Prostate gland (tissue), 2 donors: ENCODE results near the gene CORO1A.
"Not testable (repeated sequence)": the region's sequence is repeated elsewhere in the genome, so short reads cannot be mapped to it uniquely, and the experiment has no call there.

Experiments
- CTCF ChIP-seq, 4 experiments: fragments of 200-600 bp in 2 of 4; fragments of 450-650 bp in 2 of 4; sonication (generic) in 2 of 4; IDR thresholded peaks; 1 replicate in 3 of 4; 2 replicates in 1 of 4; pipeline ENCODE4 v1.5.1; 2016 to 2019; ENCODE audit warnings: antibody characterized with exemption in 4 of 4, mild to moderate bottlenecking in 2 of 4, moderate library complexity in 2 of 4
- POLR2A ChIP-seq: fragments of 450-650 bp; IDR thresholded peaks from one replicate; pipeline ENCODE4 v1.6.1; 2016; ENCODE audit warnings: antibody characterized with exemption, mild to moderate bottlenecking
- POLR2AphosphoS5 ChIP-seq: sonication (generic); formaldehyde crosslinking; IDR thresholded peaks from one replicate; pipeline ENCODE4 v1.6.1; 2017; ENCODE audit warnings: antibody characterized with exemption

DNA sequence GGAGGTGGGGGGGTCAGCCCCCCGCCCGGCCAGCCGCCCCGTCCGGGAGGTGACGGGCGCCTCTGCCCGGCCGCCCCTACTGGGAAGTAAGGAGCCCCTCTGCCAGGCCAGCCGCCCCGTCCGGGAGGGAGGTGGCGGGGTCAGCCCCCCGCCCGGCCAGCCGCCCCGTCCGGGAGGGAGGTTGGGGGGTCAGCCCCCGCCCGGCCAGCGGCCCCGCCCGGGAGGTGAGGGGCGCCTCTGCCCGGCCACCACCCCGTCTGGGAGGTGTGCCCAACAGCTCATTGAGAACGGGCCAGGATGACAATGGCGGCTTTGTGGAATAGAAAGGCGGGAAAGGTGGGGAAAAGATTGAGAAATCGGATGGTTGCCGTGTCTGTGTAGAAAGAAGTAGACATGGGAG, 13.3 kb upstream of the CORO1A start:
- not testable (repeated sequence) for TF ChIP-seq CTCF (IDR thresholded peaks at IDR 0.05); POLR2A; POLR2AphosphoS5
